Measurements from ENCODE around the gene BIN1.

BIN1 gene

DNA sequence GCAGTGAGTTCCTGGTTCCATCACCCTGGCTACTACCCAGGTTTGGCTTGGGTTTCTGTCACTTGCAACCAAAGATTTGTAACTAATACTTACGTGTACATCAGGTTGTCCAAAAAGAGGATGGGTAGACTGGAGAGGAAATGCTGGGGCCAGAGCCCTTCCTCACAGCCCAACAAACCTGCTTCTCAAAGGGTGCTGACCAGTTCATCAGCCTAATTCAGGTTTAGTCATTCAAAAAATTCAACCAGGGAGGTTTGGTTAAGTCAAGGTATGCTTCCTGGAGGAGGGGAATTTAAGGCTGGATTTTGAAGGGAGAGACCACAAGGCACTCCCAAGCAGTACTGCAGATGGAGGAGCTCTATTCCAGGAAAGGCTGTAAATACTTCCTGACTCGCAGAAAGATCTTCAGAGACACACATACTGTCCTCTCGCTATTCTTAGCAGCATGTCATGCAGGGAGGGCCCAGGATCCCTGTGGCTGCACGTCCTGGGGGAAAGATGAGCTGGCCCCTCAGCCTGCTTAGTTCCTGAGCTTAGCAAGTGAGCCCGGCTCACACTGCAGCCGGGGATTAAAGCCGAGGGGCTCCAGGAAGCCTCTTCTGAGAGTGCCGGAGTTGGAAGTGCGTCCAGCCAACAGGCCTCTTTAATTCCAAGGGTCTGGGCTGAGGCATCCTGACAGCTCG is 40.0 kb upstream of the BIN1 start:
- H4K20me1 ChIP-seq (ENCODE audit: insufficient read depth, low read length): no peaks in the 10 kb centered on the region
- no peak overlapping the region for H3K4me2 ChIP-seq (ENCODE audit: low read depth, low read length)
- H2AFZ ChIP-seq (ENCODE audit: low read length): no peak overlapping the region
- no peaks in the 10 kb centered on the region for H3K9me2 ChIP-seq (replicated peaks; ENCODE audit: insufficient read depth, low read length)
- DNase-seq: no peak
- no peak for TF ChIP-seq EZH2phosphoT487 (IDR thresholded peaks at IDR 0.05; ENCODE audit: low read length)
- no peaks in the 10 kb centered on the region for H3K36me3 ChIP-seq (replicated peaks; ENCODE audit: insufficient read depth, low read length)
- no peak overlapping the region for H3K9ac ChIP-seq (ENCODE audit: low read length)
- H3K4me1 ChIP-seq (ENCODE audit: low read length): no peaks in the 10 kb centered on the region
- H3K79me2 ChIP-seq (ENCODE audit: low read length): no peaks in the 10 kb centered on the region
- H3F3A ChIP-seq (ENCODE audit: insufficient read depth, low read length): no peaks in the 10 kb centered on the region
- no peaks in the 10 kb centered on the region for H3K9me3 ChIP-seq (replicated peaks; ENCODE audit: insufficient read depth, low read length)
- no peaks in the 10 kb centered on the region for H3K27me3 ChIP-seq (replicated peaks; ENCODE audit: insufficient read depth, low read length)
- no peak overlapping the region for H3K4me3 ChIP-seq (ENCODE audit: low read length)
- no peak overlapping the region for H3K27ac ChIP-seq (ENCODE audit: low read length)

DNA sequence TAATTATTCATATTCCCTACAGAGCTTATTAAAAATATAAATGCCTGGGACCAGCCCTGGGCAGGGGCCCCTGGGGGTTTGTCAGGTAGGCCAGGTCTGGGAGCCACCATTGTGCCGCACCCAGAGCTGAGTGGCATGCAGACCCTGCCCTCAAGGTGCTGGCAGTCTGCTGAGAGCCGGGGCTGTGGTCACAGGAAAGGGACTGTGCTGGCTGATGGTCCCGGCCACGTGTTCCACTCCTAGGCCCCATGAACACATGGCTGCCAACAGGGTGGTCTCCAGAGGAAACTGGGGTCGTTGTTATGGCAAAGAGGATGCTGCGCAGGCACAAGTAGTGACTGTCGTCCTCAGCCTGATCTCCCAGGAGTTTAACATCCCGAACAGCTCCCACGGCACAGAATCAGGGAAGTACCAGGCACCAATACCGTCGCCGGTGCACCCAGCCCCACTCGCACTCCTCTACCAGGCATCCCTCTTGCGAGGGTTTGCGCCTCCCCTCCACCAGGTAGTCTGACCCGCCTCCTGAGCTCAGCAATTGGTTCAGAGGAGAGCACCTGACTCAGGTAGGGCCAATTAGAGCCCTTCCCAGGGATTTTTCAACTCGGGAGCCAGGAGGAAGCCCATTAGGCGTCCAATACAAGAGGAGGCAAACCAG is 39.2 kb upstream of the BIN1 start:
- TF ChIP-seq EZH2phosphoT487 (IDR thresholded peaks at IDR 0.05; ENCODE audit: low read length): no peak
- no peaks in the 10 kb centered on the region for H3K9me2 ChIP-seq (replicated peaks; ENCODE audit: insufficient read depth, low read length)
- H3K27me3 ChIP-seq (replicated peaks; ENCODE audit: insufficient read depth, low read length): no peaks in the 10 kb centered on the region
- no peak for DNase-seq
- H3K4me3 ChIP-seq (ENCODE audit: low read length): no peak overlapping the region
- no peaks in the 10 kb centered on the region for H3K36me3 ChIP-seq (replicated peaks; ENCODE audit: insufficient read depth, low read length)
- no peaks in the 10 kb centered on the region for H3K4me1 ChIP-seq (ENCODE audit: low read length)
- no peaks in the 10 kb centered on the region for H4K20me1 ChIP-seq (ENCODE audit: insufficient read depth, low read length)
- no peak overlapping the region for H2AFZ ChIP-seq (ENCODE audit: low read length)
- no peak overlapping the region for H3K4me2 ChIP-seq (ENCODE audit: low read depth, low read length)
- no peaks in the 10 kb centered on the region for H3K9me3 ChIP-seq (replicated peaks; ENCODE audit: insufficient read depth, low read length)
- no peak overlapping the region for H3K27ac ChIP-seq (ENCODE audit: low read length)
- H3K79me2 ChIP-seq (ENCODE audit: low read length): no peaks in the 10 kb centered on the region
- no peaks in the 10 kb centered on the region for H3F3A ChIP-seq (ENCODE audit: insufficient read depth, low read length)
- no peak overlapping the region for H3K9ac ChIP-seq (ENCODE audit: low read length)

DNA sequence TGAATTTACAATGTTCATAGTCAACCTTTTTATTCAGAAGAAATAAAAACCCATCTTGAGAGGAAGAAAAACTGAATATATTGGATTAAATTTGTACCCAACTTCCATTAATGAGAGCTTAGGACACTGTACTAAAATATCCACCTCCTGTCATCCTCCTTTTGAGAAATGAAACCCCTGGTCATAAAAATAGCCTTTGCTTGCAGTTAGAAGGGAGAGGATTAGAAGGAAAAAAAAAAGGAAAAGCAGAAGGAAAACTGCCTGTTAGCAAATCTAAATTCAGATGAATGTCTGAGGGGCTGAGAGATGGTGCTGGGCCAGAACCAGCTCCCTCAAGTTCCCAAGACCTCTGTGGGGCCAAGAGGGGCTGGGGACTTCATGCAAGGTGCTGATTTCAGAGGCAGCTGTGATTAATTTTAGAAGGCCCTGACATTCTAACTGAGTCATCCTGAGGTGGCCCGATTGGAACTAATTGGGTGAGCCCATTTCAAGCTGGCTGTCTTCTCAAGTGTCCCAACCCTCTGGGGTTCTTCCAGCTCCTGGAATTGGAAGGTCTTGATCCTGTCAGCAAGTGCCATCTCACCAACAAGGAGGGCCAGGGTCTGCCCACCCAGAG is 38.4 kb upstream of the BIN1 start:
- no peak overlapping the region for H3K9ac ChIP-seq (ENCODE audit: low read length)

DNA sequence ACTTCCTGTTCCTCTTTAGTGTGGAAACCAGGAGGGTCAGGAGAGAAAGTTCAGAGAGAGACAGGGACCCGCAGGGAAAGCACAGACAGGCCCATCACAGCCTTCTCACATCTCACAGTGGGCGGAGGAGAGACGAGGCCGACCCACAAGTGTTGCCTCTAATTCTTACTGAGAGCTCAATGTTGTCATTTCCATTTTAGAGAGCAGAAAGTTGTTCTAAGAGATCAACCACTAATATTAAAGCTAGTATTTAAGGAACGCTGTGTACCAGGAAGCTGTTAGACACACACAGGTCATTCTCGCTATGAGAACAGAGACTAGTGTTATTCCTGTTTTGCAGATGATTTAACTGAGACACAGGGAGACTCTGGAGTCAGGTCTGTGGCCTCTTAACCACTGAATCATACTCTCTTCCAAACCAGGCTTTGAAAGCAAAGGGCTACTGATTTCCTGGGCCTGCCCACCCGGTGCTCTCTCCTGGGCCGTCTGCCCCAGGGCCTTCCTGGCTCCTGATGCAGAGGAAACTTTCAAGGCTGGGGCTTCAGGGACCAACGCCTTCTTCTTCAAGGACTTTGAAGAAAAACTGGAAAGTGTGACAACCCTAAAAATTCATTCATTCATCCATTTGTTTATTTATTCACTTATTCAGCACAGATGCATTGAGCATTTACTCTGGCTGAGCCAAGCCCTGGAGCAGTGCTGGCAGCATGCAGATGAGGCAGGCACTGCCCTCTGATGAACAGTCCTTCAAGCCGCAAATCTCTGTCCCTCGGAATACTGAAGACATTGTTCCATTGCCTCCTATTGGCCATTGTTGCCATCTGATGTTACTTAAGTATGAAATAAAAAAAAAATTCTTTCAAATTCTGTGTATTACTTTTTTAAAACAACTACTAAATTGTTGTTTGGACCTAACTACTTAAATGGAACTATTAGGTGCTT is 37.2 kb upstream of the BIN1 start:
- no peak overlapping the region for H2AFZ ChIP-seq (ENCODE audit: low read length)
- no peaks in the 10 kb centered on the region for H3F3A ChIP-seq (ENCODE audit: insufficient read depth, low read length)
- TF ChIP-seq, protein P1, sequence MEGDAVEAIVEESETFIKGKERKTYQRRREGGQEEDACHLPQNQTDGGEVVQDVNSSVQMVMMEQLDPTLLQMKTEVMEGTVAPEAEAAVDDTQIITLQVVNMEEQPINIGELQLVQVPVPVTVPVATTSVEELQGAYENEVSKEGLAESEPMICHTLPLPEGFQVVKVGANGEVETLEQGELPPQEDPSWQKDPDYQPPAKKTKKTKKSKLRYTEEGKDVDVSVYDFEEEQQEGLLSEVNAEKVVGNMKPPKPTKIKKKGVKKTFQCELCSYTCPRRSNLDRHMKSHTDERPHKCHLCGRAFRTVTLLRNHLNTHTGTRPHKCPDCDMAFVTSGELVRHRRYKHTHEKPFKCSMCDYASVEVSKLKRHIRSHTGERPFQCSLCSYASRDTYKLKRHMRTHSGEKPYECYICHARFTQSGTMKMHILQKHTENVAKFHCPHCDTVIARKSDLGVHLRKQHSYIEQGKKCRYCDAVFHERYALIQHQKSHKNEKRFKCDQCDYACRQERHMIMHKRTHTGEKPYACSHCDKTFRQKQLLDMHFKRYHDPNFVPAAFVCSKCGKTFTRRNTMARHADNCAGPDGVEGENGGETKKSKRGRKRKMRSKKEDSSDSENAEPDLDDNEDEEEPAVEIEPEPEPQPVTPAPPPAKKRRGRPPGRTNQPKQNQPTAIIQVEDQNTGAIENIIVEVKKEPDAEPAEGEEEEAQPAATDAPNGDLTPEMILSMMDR (IDR thresholded peaks at IDR 0.05; ENCODE audit: low read length): no peak
- TF ChIP-seq EZH2phosphoT487 (IDR thresholded peaks at IDR 0.05; ENCODE audit: low read length) (no peak), EZH2 (optimal IDR thresholded peaks at IDR 0.05; ENCODE audit: low read depth, low read length) (no peak)
- H4K20me1 ChIP-seq (ENCODE audit: insufficient read depth, low read length): no peaks in the 10 kb centered on the region
- H3K4me3 ChIP-seq (ENCODE audit: low read length): no peak overlapping the region
- H3K4me1 ChIP-seq (ENCODE audit: low read length): no peaks in the 10 kb centered on the region
- H3K9me3 ChIP-seq (replicated peaks; ENCODE audit: insufficient read depth, low read length): no peaks in the 10 kb centered on the region
- no peak overlapping the region for H3K27ac ChIP-seq (ENCODE audit: low read length)
- no peaks in the 10 kb centered on the region for H3K36me3 ChIP-seq (replicated peaks; ENCODE audit: insufficient read depth, low read length)
- H3K4me2 ChIP-seq (ENCODE audit: low read depth, low read length): no peak overlapping the region
- no peaks in the 10 kb centered on the region for H3K79me2 ChIP-seq (ENCODE audit: low read length)
- no peak overlapping the region for H3K9ac ChIP-seq (ENCODE audit: low read length)
- H3K27me3 ChIP-seq (replicated peaks; ENCODE audit: insufficient read depth, low read length): no peaks in the 10 kb centered on the region
- DNase-seq: no peak
- no peaks in the 10 kb centered on the region for H3K9me2 ChIP-seq (replicated peaks; ENCODE audit: insufficient read depth, low read length)

More for the DNA sequence above, 38.4 kb upstream of the BIN1 start:
- no peak overlapping the region for H3K27ac ChIP-seq (ENCODE audit: low read length)
- no peaks in the 10 kb centered on the region for H3K9me2 ChIP-seq (replicated peaks; ENCODE audit: insufficient read depth, low read length)
- H3K4me1 ChIP-seq (ENCODE audit: low read length): no peaks in the 10 kb centered on the region
- DNase-seq: no peak
- no peaks in the 10 kb centered on the region for H3K9me3 ChIP-seq (replicated peaks; ENCODE audit: insufficient read depth, low read length)
- no peaks in the 10 kb centered on the region for H4K20me1 ChIP-seq (ENCODE audit: insufficient read depth, low read length)
- H3K79me2 ChIP-seq (ENCODE audit: low read length): no peaks in the 10 kb centered on the region
- TF ChIP-seq, protein P1 (IDR thresholded peaks at IDR 0.05; ENCODE audit: low read length): no peak
- TF ChIP-seq EZH2phosphoT487 (IDR thresholded peaks at IDR 0.05; ENCODE audit: low read length) (no peak), EZH2 (optimal IDR thresholded peaks at IDR 0.05; ENCODE audit: low read depth, low read length) (no peak)
- no peak overlapping the region for H2AFZ ChIP-seq (ENCODE audit: low read length)
- H3K4me2 ChIP-seq (ENCODE audit: low read depth, low read length): no peak overlapping the region
- no peaks in the 10 kb centered on the region for H3F3A ChIP-seq (ENCODE audit: insufficient read depth, low read length)
- H3K36me3 ChIP-seq (replicated peaks; ENCODE audit: insufficient read depth, low read length): no peaks in the 10 kb centered on the region
- no peaks in the 10 kb centered on the region for H3K27me3 ChIP-seq (replicated peaks; ENCODE audit: insufficient read depth, low read length)
- no peak overlapping the region for H3K4me3 ChIP-seq (ENCODE audit: low read length)
